Measurements from ENCODE around the gene MYO1F.

The MYO1F gene

DNA sequence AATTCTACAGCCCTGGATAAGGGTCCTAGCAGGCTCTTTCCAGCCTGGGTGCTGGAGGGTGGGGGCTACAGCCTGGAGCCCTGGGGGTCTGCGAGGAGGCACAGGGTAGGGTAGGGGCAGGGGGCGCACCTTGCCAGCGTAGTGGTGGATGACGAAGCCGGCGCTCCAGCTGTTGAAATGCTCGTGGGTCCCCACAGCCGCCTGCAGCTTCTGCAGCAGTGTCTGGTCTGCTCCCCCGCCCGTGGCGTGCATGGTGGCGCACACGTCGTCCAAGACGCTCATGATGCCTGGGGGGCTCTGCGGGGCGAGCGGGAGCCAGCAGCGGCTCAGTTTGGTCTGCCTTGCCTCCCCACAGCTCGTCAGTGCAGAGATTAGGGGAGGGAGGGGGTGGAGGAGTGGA lies 33.1 kb downstream of the MYO1F start:
- Histone ChIP-seq H3K4me3 (no peak overlapping the region), H3K27ac (no peak overlapping the region)
- no peak for TF ChIP-seq CTCF (IDR thresholded peaks at IDR 0.05)
- DNase-seq (ENCODE audit: low spot score): no peak

- DNase-seq (ENCODE audit: low spot score): no peak
- no peak for TF ChIP-seq CTCF (IDR thresholded peaks at IDR 0.05)
- Histone ChIP-seq H3K27ac (no peak overlapping the region), H3K4me3 (no peak overlapping the region)
Observed at GRCh38 chr19:8539621-8540149, 37.6 kb downstream of the MYO1F start.

- H3K27ac ChIP-seq: no peak overlapping the region
- no peak for TF ChIP-seq CTCF (IDR thresholded peaks at IDR 0.05)
- DNase-seq (ENCODE audit: low spot score): no peak
- no peak overlapping the region for H3K4me3 ChIP-seq
Observed at GRCh38 chr19:8537099-8537498, 40.1 kb downstream of the MYO1F start.

DNA sequence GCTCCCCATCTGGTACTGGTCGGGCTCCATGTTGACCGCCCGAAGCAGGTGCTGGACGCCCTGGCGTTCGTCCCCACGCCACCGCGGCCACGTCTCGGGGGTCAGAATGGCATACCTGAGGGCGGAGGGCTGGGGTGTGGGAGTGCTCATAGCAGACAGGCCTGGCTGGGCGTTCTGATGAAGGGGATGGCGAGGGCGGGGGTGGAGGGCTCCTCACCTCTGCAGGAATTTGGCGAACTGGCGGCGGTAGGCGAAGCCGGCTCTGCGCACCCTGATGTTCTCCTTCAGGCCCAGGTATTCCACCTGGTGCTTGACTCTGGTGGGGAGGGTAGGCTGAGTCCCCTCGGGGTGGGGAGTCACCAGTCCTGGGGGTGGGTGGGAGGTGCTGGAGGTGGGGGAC lies 41.0 kb downstream of the MYO1F start:
- no peak for TF ChIP-seq CTCF (IDR thresholded peaks at IDR 0.05)
- H3K4me3 ChIP-seq: no peak overlapping the region
- DNase-seq (ENCODE audit: low spot score): no peak
- no peak overlapping the region for H3K27ac ChIP-seq

- DNase-seq (ENCODE audit: low spot score): no peak
- Histone ChIP-seq H3K27ac (no peak overlapping the region), H3K4me3 (no peak overlapping the region)
- TF ChIP-seq CTCF (IDR thresholded peaks at IDR 0.05): no peak
Observed at GRCh38 chr19:8532225-8532624, 45.0 kb downstream of the MYO1F start.

DNA sequence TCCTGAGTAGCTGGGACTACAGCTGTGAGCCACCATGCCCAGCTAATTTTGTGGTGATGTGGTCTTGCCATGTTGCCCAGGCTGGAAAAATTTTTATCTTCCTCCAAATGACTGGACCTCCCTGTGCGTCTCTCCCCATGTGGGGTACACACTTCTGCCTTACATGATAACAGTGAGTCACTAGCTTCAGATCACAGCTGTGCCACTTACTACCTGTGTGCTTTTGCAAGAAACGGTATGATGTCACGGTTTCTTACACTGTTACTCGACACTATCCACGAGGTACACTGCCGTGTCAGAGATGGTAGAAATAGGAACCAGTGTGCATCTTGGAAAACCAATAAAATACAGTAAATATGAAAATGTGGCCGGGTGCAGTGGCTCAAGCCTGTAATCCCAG lies 45.8 kb downstream of the MYO1F start:
- no peak for TF ChIP-seq CTCF (IDR thresholded peaks at IDR 0.05)
- no peak overlapping the region for H3K4me3 ChIP-seq
- H3K27ac ChIP-seq: no peak overlapping the region
- DNase-seq (ENCODE audit: low spot score): no peak

DNA sequence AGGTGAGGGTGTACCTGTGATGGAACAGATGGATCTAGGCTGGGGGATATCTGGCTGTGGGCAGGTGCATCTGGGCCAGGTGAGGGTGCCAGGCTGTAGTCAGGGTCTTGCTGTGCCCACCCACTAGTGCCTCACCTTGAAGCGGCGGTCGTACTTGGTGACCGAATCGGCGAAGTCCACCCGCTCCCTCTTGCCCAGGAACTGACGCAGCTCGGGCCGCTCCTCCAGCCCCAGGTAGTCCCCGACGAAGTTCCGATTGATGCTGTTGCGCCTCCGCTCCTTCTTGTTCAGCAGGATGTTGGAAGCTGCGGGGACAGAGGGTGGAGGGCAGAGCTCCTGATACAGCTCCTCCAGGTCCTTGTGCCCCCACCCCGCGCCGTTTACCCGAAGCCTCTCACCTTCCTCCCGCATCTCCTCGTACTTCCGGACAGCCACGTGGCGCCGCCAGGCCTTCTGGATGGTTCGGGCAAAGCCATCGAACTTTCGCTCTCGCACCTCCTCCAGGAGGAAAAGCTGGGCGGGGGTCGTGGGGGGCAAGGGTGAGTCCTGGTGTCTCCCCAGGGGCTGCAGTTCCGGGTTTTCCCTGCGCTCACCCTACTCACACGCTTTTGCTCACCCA lies 47.1 kb downstream of the MYO1F start:
- DNase-seq (ENCODE audit: low spot score): no peak
- no peak for TF ChIP-seq CTCF (IDR thresholded peaks at IDR 0.05)
- no peak overlapping the region for H3K4me3 ChIP-seq
- H3K27ac ChIP-seq: no peak overlapping the region

Data from coronary artery (tissue), 2 donors.